ENCODE measurements around the gene ALK.
"Not testable (repeated sequence)": the region's sequence is repeated elsewhere in the genome, so short reads cannot be mapped to it uniquely, and the experiment has no call there.

ALK gene

GRCh38 chr2:29750463-29750862 lies 170.9 kb downstream of the ALK start:
- H3K27ac ChIP-seq (ENCODE audit: insufficient read depth, low read depth, low read length, poor library complexity, severe bottlenecking); H3K4me1 ChIP-seq (ENCODE audit: control insufficient read depth, insufficient read depth, low read length); H3K4me3 ChIP-seq (ENCODE audit: insufficient read depth, low read depth, low read length); H3K36me3 ChIP-seq (ENCODE audit: control insufficient read depth, insufficient read depth, low read length); H3K27me3 ChIP-seq (ENCODE audit: control insufficient read depth, insufficient read depth, low read length, poor library complexity, severe bottlenecking); H3K9me3 ChIP-seq (ENCODE audit: control insufficient read depth, low read length): not testable (repeated sequence)
- 91 to 97% methylated on average over 3 of the region's 3 CpGs for WGBS, 2 experiments

GRCh38 chr2:29749843-29750242 lies 171.5 kb downstream of the ALK start:
- Histone ChIP-seq H3K27me3 (ENCODE audit: control insufficient read depth, insufficient read depth, low read length, poor library complexity, severe bottlenecking) (no peaks in the 10 kb centered on the region), H3K4me3 (ENCODE audit: insufficient read depth, low read depth, low read length) (no peak overlapping the region), H3K36me3 (ENCODE audit: control insufficient read depth, insufficient read depth, low read length) (no peaks in the 10 kb centered on the region), H3K4me1 (ENCODE audit: control insufficient read depth, insufficient read depth, low read length) (no peaks in the 10 kb centered on the region), H3K27ac (ENCODE audit: insufficient read depth, low read depth, low read length, poor library complexity, severe bottlenecking) (no peak overlapping the region), H3K9me3 (ENCODE audit: control insufficient read depth, low read length) (no peaks in the 10 kb centered on the region)
- WGBS, 2 experiments, result 91 to 93% methylated on average over 5 of the region's 5 CpGs

- Histone ChIP-seq H3K4me1 (ENCODE audit: control insufficient read depth, insufficient read depth, low read length) (no peaks in the 10 kb centered on the region), H3K9me3 (ENCODE audit: control insufficient read depth, low read length) (no peaks in the 10 kb centered on the region), H3K36me3 (ENCODE audit: control insufficient read depth, insufficient read depth, low read length) (no peaks in the 10 kb centered on the region), H3K27me3 (ENCODE audit: control insufficient read depth, insufficient read depth, low read length, poor library complexity, severe bottlenecking) (no peaks in the 10 kb centered on the region), H3K27ac (ENCODE audit: insufficient read depth, low read depth, low read length, poor library complexity, severe bottlenecking) (no peak overlapping the region), H3K4me3 (ENCODE audit: insufficient read depth, low read depth, low read length) (no peak overlapping the region)
- WGBS, 2 experiments, result 87 to 98% methylated on average over 1 of the region's 1 CpG
Observed at GRCh38 chr2:29749041-29749440, 172.3 kb downstream of the ALK start.

- Histone ChIP-seq H3K27ac (ENCODE audit: insufficient read depth, low read depth, low read length, poor library complexity, severe bottlenecking) (no peak overlapping the region), H3K4me1 (ENCODE audit: control insufficient read depth, insufficient read depth, low read length) (no peaks in the 10 kb centered on the region), H3K36me3 (ENCODE audit: control insufficient read depth, insufficient read depth, low read length) (no peaks in the 10 kb centered on the region), H3K4me3 (ENCODE audit: insufficient read depth, low read depth, low read length) (no peak overlapping the region), H3K27me3 (ENCODE audit: control insufficient read depth, insufficient read depth, low read length, poor library complexity, severe bottlenecking) (no peaks in the 10 kb centered on the region), H3K9me3 (ENCODE audit: control insufficient read depth, low read length) (no peaks in the 10 kb centered on the region)
- 87 to 92% methylated on average over 3 of the region's 3 CpGs for WGBS, 2 experiments
Observed at GRCh38 chr2:29747786-29748470, 173.5 kb downstream of the ALK start.

- 40 to 64% methylated on average over 2 to 3 of the region's 3 CpGs for WGBS, 2 experiments
- no peaks in the 10 kb centered on the region for H3K36me3 ChIP-seq (ENCODE audit: control insufficient read depth, insufficient read depth, low read length)
- no peak overlapping the region for H3K4me3 ChIP-seq (ENCODE audit: insufficient read depth, low read depth, low read length)
- H3K27me3 ChIP-seq (ENCODE audit: control insufficient read depth, insufficient read depth, low read length, poor library complexity, severe bottlenecking), result no peaks in the 10 kb centered on the region
- no peaks in the 10 kb centered on the region for H3K4me1 ChIP-seq (ENCODE audit: control insufficient read depth, insufficient read depth, low read length)
- H3K9me3 ChIP-seq (ENCODE audit: control insufficient read depth, low read length), result no peaks in the 10 kb centered on the region
- H3K27ac ChIP-seq (ENCODE audit: insufficient read depth, low read depth, low read length, poor library complexity, severe bottlenecking), result no peak overlapping the region
Observed at GRCh38 chr2:29744976-29745375, 176.4 kb downstream of the ALK start.

GRCh38 chr2:29743516-29743915 lies 177.9 kb downstream of the ALK start:
- Histone ChIP-seq H3K27ac (ENCODE audit: insufficient read depth, low read depth, low read length, poor library complexity, severe bottlenecking) (no peak overlapping the region), H3K9me3 (ENCODE audit: control insufficient read depth, low read length) (no peaks in the 10 kb centered on the region), H3K36me3 (ENCODE audit: control insufficient read depth, insufficient read depth, low read length) (no peaks in the 10 kb centered on the region), H3K4me1 (ENCODE audit: control insufficient read depth, insufficient read depth, low read length) (no peaks in the 10 kb centered on the region), H3K27me3 (ENCODE audit: control insufficient read depth, insufficient read depth, low read length, poor library complexity, severe bottlenecking) (no peaks in the 10 kb centered on the region), H3K4me3 (ENCODE audit: insufficient read depth, low read depth, low read length) (no peak overlapping the region)
- 88 to 90% methylated on average over 3 of the region's 3 CpGs for WGBS, 2 experiments

GRCh38 chr2:29742656-29743055 lies 178.7 kb downstream of the ALK start:
- Histone ChIP-seq H3K27me3 (ENCODE audit: control insufficient read depth, insufficient read depth, low read length, poor library complexity, severe bottlenecking) (no peaks in the 10 kb centered on the region), H3K4me3 (ENCODE audit: insufficient read depth, low read depth, low read length) (no peak overlapping the region), H3K36me3 (ENCODE audit: control insufficient read depth, insufficient read depth, low read length) (no peaks in the 10 kb centered on the region), H3K27ac (ENCODE audit: insufficient read depth, low read depth, low read length, poor library complexity, severe bottlenecking) (no peak overlapping the region), H3K4me1 (ENCODE audit: control insufficient read depth, insufficient read depth, low read length) (no peaks in the 10 kb centered on the region), H3K9me3 (ENCODE audit: control insufficient read depth, low read length) (no peaks in the 10 kb centered on the region)
- WGBS, 2 experiments, result 87 to 91% methylated on average over 2 of the region's 2 CpGs

- Histone ChIP-seq H3K4me3 (ENCODE audit: insufficient read depth, low read depth, low read length) (no peak overlapping the region), H3K4me1 (ENCODE audit: control insufficient read depth, insufficient read depth, low read length) (no peaks in the 10 kb centered on the region), H3K9me3 (ENCODE audit: control insufficient read depth, low read length) (no peaks in the 10 kb centered on the region), H3K36me3 (ENCODE audit: control insufficient read depth, insufficient read depth, low read length) (no peaks in the 10 kb centered on the region), H3K27me3 (ENCODE audit: control insufficient read depth, insufficient read depth, low read length, poor library complexity, severe bottlenecking) (no peaks in the 10 kb centered on the region), H3K27ac (ENCODE audit: insufficient read depth, low read depth, low read length, poor library complexity, severe bottlenecking) (no peak overlapping the region)
- WGBS, 2 experiments, result 98 to 100% methylated on average over 2 of the region's 4 CpGs
Observed at GRCh38 chr2:29741132-29741531, 180.3 kb downstream of the ALK start.

GRCh38 chr2:29733965-29734364 lies 187.4 kb downstream of the ALK start:
- H3K4me1 ChIP-seq (ENCODE audit: control insufficient read depth, insufficient read depth, low read length), result no peaks in the 10 kb centered on the region

GRCh38 chr2:29733213-29733612 lies 188.2 kb downstream of the ALK start:
- Histone ChIP-seq H3K27me3 (ENCODE audit: control insufficient read depth, insufficient read depth, low read length, poor library complexity, severe bottlenecking) (no peaks in the 10 kb centered on the region), H3K4me3 (ENCODE audit: insufficient read depth, low read depth, low read length) (no peak overlapping the region), H3K9me3 (ENCODE audit: control insufficient read depth, low read length) (no peaks in the 10 kb centered on the region), H3K4me1 (ENCODE audit: control insufficient read depth, insufficient read depth, low read length) (no peaks in the 10 kb centered on the region), H3K27ac (ENCODE audit: insufficient read depth, low read depth, low read length, poor library complexity, severe bottlenecking) (no peak overlapping the region), H3K36me3 (ENCODE audit: control insufficient read depth, insufficient read depth, low read length) (no peaks in the 10 kb centered on the region)
- 80 to 90% methylated on average over 1 of the region's 1 CpG for WGBS, 2 experiments

More at GRCh38 chr2:29733965-29734364, 187.4 kb downstream of the ALK start:
- no peaks in the 10 kb centered on the region for H3K27me3 ChIP-seq (ENCODE audit: control insufficient read depth, insufficient read depth, low read length, poor library complexity, severe bottlenecking)
- no peak overlapping the region for H3K27ac ChIP-seq (ENCODE audit: insufficient read depth, low read depth, low read length, poor library complexity, severe bottlenecking)
- no peak overlapping the region for H3K4me3 ChIP-seq (ENCODE audit: insufficient read depth, low read depth, low read length)
- WGBS, 2 experiments, result 72 to 74% methylated on average over 4 of the region's 4 CpGs
- no peaks in the 10 kb centered on the region for H3K36me3 ChIP-seq (ENCODE audit: control insufficient read depth, insufficient read depth, low read length)
- no peaks in the 10 kb centered on the region for H3K9me3 ChIP-seq (ENCODE audit: control insufficient read depth, low read length)

- no peaks in the 10 kb centered on the region for H3K9me3 ChIP-seq (ENCODE audit: control insufficient read depth, low read length)
- no peaks in the 10 kb centered on the region for H3K4me1 ChIP-seq (ENCODE audit: control insufficient read depth, insufficient read depth, low read length)
- no peak overlapping the region for H3K4me3 ChIP-seq (ENCODE audit: insufficient read depth, low read depth, low read length)
- no peaks in the 10 kb centered on the region for H3K36me3 ChIP-seq (ENCODE audit: control insufficient read depth, insufficient read depth, low read length)
- WGBS, 2 experiments, result 83 to 89% methylated on average over 1 of the region's 2 CpGs
- no peak overlapping the region for H3K27ac ChIP-seq (ENCODE audit: insufficient read depth, low read depth, low read length, poor library complexity, severe bottlenecking)
- H3K27me3 ChIP-seq (ENCODE audit: control insufficient read depth, insufficient read depth, low read length, poor library complexity, severe bottlenecking), result no peaks in the 10 kb centered on the region
Observed at GRCh38 chr2:29731948-29732347, 189.4 kb downstream of the ALK start.

Measured in ectodermal cell (in vitro differentiated cells).